CD4-positive, alpha-beta T cell (primary cell): Measurements from ENCODE around the gene TCF19. TPM values are rescaled to one million over a fixed set of nuclear protein-coding genes. Genes with fewer than 3 reads are reported as not detected.

ENCODE experiments used
- ATAC-seq: fragments of 200-7000 bp; cut with Tn5 transposase; one replicate; pipeline ENCODE4 v1.10.0; 2022; ENCODE audit warnings: mild to moderate bottlenecking; ENCODE audit not compliant: poor library complexity
- CTCF ChIA-PET: fragments of 350-600 bp; sonication (Branson Sonifier 250); formaldehyde crosslinking; loops from one replicate; lab custom pipeline; 2021; ENCODE audit warnings: antibody characterized with exemption, inconsistent platforms; lab: Charles Lee
- POLR2A ChIA-PET: fragments of 350-600 bp; sonication (Branson Sonifier 250); formaldehyde crosslinking; loops from one replicate; lab custom pipeline; 2021; ENCODE audit warnings: antibody characterized with exemption, inconsistent platforms; lab: Charles Lee
- DNase-seq, 14 experiments: peaks; one replicate each; pipeline ENCODE4 v3.0.0-alpha.2; 2013 to 2020; ENCODE audit warnings: mixed read lengths in 2 of 14
- H3K27ac ChIP-seq, 2 donors: one replicate each; pipeline versions ENCODE4 v1.5.1 to v1.7.0; 2013; ENCODE audit warnings: low read length in 2 of 2, low read depth in 1 of 2, mild to moderate bottlenecking in 1 of 2
- H3K27me3 ChIP-seq, 2 experiments: 1 replicate in 1 of 2; 2 replicates in 1 of 2; pipeline versions ENCODE4 v1.6.1 to v1.7.0; 2013; ENCODE audit warnings: low read length in 2 of 2, control low read depth in 1 of 2, mild to moderate bottlenecking in 1 of 2, moderate library complexity in 1 of 2; ENCODE audit not compliant: insufficient read depth in 2 of 2, control insufficient read depth in 1 of 2
- H3K36me3 ChIP-seq: one replicate; pipeline ENCODE4 v1.6.1; 2013; ENCODE audit warnings: low read length, control low read depth; ENCODE audit not compliant: insufficient read depth
- H3K4me1 ChIP-seq: one replicate; pipeline ENCODE4 v1.6.1; 2013; ENCODE audit warnings: low read length, control low read depth; ENCODE audit not compliant: insufficient read depth
- H3K4me3 ChIP-seq: one replicate; pipeline ENCODE4 v1.5.1; 2013; ENCODE audit warnings: mild to moderate bottlenecking, low read length, moderate library complexity
- H3K9me3 ChIP-seq, 2 experiments: 1 replicate in 1 of 2; 2 replicates in 1 of 2; pipeline versions ENCODE4 v1.6.1 to v1.7.0; 2013; ENCODE audit warnings: low read length in 2 of 2, mild to moderate bottlenecking in 2 of 2, control low read depth in 1 of 2, moderate library complexity in 1 of 2; ENCODE audit not compliant: control insufficient read depth in 1 of 2, insufficient read depth in 1 of 2
- H3K27ac Mint-ChIP-seq: one replicate; pipeline ENCODE4 v1.8.0; 2020; ENCODE audit warnings: mixed read lengths
- H3K27me3 Mint-ChIP-seq: one replicate; pipeline ENCODE4 v1.8.0; 2021; ENCODE audit warnings: mixed read lengths
- H3K36me3 Mint-ChIP-seq: one replicate; pipeline ENCODE4 v1.8.0; 2021; ENCODE audit warnings: low read depth, mixed read lengths
- H3K4me1 Mint-ChIP-seq: one replicate; pipeline ENCODE4 v1.8.0; 2021; ENCODE audit warnings: low read depth, mixed read lengths
- H3K4me3 Mint-ChIP-seq: one replicate; pipeline ENCODE4 v1.8.0; 2020; ENCODE audit warnings: mild to moderate bottlenecking, mixed read lengths
- H3K9me3 Mint-ChIP-seq: one replicate; pipeline ENCODE4 v1.8.0; 2020; ENCODE audit warnings: mixed read lengths
- CTCF ChIP-seq: fragments of 200-600 bp; IDR thresholded peaks from one replicate; pipeline ENCODE4 v1.8.0; 2022; ENCODE audit warnings: antibody characterized with exemption, mild to moderate bottlenecking
- intact Hi-C, 2 experiments: fragments of 100-400 bp; cut with DNase I in 1 of 2; cut with micrococcal nuclease in 1 of 2; formaldehyde crosslinking; loops; one replicate each; pipeline versions ENCODE4 v1.15.1 to v1.9.0; 2023 to 2025; cut with DNase I, micrococcal nuclease
- total RNA-seq, 174 experiments: library from RNA in 2 of 174; stranded (reverse) in 2 of 174; gene quantifications; one replicate each; pipeline ENCODE4 v1.2.3 and lab custom pipeline; 2021 to 2026

The TCF19 gene
- total RNA-seq, 2 experiments from 2014 or later, result 3.3 to 4.1 TPM

- ChIA-PET CTCF (no interaction called here), POLR2A (no interaction called here)
- peaks cover 19% of the 10 kb centered on the region for H3K4me1 ChIP-seq
- no peaks in the 10 kb centered on the region for H3K36me3 ChIP-seq
- no peak overlapping the region for H3K27ac Mint-ChIP-seq
- H3K27me3 ChIP-seq, result no peaks in the 10 kb centered on the region
- intact Hi-C loops, result loop anchor here in 1 of 2 experiments (5.0 kb wide), 1 partner anchor 36 kb away; no protein-coding TSS in a partner anchor
- H3K27ac ChIP-seq, result no peak overlapping the region
- no peak for TF ChIP-seq CTCF
- no peaks in the 10 kb centered on the region for H3K27me3 Mint-ChIP-seq
- ATAC-seq (no peak), DNase-seq (peak in 1 of 14 experiments; percentile 32)
- no peak overlapping the region for H3K4me3 ChIP-seq
- H3K4me3 Mint-ChIP-seq, result no peak overlapping the region
- H3K9me3 ChIP-seq, result no peaks in the 10 kb centered on the region
- H3K9me3 Mint-ChIP-seq, result no peaks in the 10 kb centered on the region
- H3K4me1 Mint-ChIP-seq, result peaks cover 22% of the 10 kb centered on the region
- no peaks in the 10 kb centered on the region for H3K36me3 Mint-ChIP-seq
These were observed 20.0 kb downstream of the TCF19 start for GRCh38 chr6:31178143-31179041.

- H3K27me3 ChIP-seq, result no peaks in the 10 kb centered on the region
- H3K27ac ChIP-seq, result no peak overlapping the region
- no peak for TF ChIP-seq CTCF
- ATAC-seq (no peak), DNase-seq (no peak)
- H3K9me3 ChIP-seq, result no peaks in the 10 kb centered on the region
- Mint-ChIP-seq H3K36me3 (no peaks in the 10 kb centered on the region), H3K27me3 (no peaks in the 10 kb centered on the region), H3K4me3 (no peak overlapping the region), H3K4me1 (peaks cover 22% of the 10 kb centered on the region), H3K27ac (no peak overlapping the region), H3K9me3 (no peaks in the 10 kb centered on the region)
- no peaks in the 10 kb centered on the region for H3K36me3 ChIP-seq
- ChIA-PET CTCF (no interaction called here), POLR2A (no interaction called here)
- H3K4me1 ChIP-seq, result peaks cover 19% of the 10 kb centered on the region
- no peak overlapping the region for H3K4me3 ChIP-seq
- intact Hi-C loops, result loop anchor here in 1 of 2 experiments (5.0 kb wide), 1 partner anchor 37 kb away; no protein-coding TSS in a partner anchor
These were observed 20.6 kb downstream of the TCF19 start for GRCh38 chr6:31179042-31179386.

GRCh38 chr6:31179896-31180295, 21.5 kb downstream of the TCF19 start:
- Mint-ChIP-seq H3K9me3 (no peaks in the 10 kb centered on the region), H3K4me3 (peak overlapping the region; percentile 93), H3K27me3 (no peaks in the 10 kb centered on the region), H3K36me3 (no peaks in the 10 kb centered on the region), H3K4me1 (peaks cover 22% of the 10 kb centered on the region), H3K27ac (no peak overlapping the region)
- peak overlapping the region; percentile 64 for H3K4me3 ChIP-seq
- POLR2A ChIA-PET, result interaction anchor here (1.1 kb wide), 1 partner anchor 89 kb away, joined by 3 read pairs; no protein-coding TSS in a partner anchor
- no peak for ATAC-seq
- no peaks in the 10 kb centered on the region for H3K27me3 ChIP-seq
- CTCF ChIA-PET, result no interaction called here
- no peak for TF ChIP-seq CTCF
- H3K9me3 ChIP-seq, result no peaks in the 10 kb centered on the region
- peaks cover 19% of the 10 kb centered on the region for H3K4me1 ChIP-seq
- intact Hi-C loops, result loop anchor here in 1 of 2 experiments (5.0 kb wide), 1 partner anchor 38 kb away; no protein-coding TSS in a partner anchor
- H3K36me3 ChIP-seq, result no peaks in the 10 kb centered on the region
- DNase-seq, result no peak
- H3K27ac ChIP-seq, result no peak overlapping the region
